ENCODE measurements around the gene SLC1A4. TPM values are rescaled to one million over a fixed set of nuclear protein-coding genes. Genes with fewer than 3 reads are reported as not detected.

Gene SLC1A4
- total RNA-seq, 1 experiment from 2014 or later: 8.7 TPM

DNA sequence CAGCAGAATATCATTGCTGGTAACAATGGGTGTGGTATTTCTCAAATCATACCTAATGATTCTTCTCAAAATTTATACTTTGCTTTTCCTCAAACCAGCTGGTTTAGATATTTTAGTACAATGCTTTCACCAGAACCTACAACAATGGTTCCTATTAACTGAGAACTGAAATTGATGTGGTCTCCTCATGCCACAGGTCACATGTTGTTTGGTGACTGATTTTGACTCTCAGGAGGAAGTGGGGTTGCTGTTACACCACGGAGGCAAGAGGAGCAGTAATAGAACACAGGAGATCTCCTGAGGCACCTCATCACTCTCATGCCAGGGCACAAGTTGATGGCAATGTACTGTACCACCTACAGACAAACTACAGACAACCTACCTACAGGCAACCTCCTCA, 64.0 kb downstream of the SLC1A4 start:
- DNase-seq (ENCODE audit: low spot score): no peak

DNA sequence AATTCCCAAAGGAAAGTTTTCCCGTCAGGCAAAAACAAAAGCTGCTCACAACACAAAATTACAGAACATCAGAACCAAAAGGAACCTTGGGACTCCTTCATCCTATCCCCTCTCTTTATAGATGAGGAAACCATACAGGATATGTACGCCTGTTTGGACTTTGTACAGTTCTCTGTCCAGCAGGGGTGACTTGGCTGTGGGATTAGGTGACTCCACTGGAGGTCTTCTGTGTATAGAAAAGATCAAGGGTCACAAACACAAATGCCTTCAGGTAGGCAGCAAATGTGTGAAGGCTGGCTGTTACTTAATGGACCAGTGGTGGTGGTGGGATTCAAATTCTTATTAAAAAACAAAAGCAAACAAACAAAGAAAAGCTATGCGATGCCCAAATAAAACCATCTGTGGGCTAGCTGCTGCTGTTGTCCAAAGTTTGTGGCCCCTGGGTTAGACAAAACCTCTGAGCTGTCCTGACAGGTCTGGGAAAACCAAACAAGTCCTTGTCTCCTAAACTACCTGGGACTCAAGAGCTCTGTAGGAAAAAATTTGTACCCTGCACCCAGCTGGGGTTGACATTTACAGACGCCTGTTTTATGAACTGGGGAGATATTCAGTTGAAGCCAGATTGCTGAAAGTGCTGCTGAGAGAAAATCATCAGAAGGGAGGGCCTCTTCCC, 65.7 kb downstream of the SLC1A4 start:
- no peak for DNase-seq (ENCODE audit: low spot score)

DNA sequence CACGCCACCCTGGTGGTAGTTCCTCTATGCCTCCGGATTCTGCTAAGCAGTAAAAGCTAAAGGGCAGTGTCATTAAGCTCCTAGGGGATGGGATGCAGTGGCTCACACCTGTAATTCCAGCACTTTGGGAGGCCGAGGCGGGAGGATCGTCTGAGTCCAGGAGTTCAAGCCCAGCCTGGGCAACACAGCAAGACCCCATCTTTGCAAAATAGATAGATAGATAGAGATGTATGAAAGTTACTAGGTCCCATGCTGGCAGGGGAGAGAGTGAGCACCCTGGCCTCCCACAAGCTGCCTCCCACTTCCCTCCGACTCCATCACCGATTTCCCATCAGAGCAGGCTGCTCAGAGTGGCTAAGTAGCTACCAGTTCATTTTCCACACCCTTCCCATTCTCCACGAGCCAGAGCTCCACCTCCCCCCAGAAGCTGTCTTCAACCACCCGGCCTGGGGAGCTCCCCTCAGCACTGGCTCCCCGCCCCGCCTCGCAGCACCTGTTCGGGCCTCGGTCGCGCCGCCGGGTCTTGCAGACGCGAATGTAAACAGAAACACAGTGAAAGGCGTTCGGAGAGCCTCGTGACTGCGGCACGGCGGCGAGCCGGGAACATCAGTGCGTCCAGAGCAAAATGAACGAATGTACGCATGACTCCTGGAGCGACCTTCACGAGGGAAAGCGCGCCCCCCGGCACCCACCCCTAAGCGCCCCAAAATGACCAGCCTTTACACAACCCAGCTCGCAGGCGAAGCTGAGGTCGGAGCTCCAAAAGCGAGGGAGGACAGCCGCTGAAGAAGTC, 66.4 kb downstream of the SLC1A4 start:
- no peak for DNase-seq (ENCODE audit: low spot score)

DNA sequence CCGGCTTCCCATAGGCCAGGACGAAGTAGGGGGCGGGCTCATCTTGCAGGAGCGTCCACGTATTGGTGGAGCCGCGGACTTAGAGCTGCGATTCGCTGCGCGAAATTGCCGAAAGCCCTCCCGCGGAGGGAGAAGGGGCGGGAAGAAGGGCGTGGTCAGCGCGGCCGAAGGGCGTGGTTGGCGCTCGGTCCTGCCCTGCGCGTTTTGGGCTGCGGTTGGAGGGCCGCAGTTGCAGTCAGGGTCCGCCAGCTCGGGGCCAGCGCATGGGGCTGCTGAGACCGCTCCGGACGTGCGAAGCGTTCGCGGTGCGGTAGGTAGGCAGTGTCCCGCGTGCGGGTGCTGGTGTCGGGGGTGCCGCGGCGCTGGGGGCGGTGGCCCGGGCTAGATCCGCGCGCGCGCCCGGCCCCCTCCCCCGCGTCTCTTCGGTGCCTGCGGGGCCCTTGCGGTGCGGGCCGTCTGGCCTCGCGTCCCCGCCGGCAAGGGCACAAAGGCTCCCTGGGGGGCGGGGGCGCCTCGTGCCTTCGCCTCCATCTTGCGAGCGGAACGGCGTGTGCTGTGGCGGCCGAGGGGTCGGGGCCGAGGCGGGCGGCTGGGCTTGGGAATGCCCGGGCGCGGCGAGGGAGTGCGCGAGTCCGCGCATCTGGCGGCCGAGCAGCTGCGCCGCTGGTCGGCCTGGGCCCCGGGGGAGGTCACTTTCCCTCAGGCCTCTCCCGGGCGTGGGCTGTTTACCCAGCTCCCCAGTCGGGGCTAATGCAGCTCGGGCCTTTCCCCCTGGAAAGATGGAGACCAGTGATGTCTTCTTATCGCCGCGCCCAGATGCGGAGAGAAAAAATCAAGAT, 67.2 kb downstream of the SLC1A4 start, which contains the start of gene CEP68:
CEP68 (plus strand) TSS at position 202 of the 839 bp plus-strand sequence. CDS start 13,029 bp downstream, outside the sequence.
- DNase-seq (ENCODE audit: low spot score): peak; percentile 95

DNA sequence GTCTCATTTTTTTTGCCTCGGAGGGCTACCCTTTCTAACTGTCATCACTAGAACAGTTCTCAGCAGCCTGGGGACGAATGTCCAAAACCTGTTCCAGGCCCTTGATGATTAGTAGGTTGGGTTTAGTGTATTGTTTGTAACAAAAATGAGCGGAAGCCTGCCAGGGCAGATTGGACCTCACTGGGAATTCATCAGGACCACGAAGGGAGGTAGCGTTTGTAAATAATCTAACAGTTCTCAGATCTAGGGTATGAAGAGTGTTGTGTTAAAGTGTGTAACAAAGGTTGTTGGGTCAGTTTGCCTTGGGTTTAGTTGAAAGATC, 67.8 kb downstream of the SLC1A4 start:
- peak; percentile 19 for DNase-seq (ENCODE audit: low spot score)

DNA sequence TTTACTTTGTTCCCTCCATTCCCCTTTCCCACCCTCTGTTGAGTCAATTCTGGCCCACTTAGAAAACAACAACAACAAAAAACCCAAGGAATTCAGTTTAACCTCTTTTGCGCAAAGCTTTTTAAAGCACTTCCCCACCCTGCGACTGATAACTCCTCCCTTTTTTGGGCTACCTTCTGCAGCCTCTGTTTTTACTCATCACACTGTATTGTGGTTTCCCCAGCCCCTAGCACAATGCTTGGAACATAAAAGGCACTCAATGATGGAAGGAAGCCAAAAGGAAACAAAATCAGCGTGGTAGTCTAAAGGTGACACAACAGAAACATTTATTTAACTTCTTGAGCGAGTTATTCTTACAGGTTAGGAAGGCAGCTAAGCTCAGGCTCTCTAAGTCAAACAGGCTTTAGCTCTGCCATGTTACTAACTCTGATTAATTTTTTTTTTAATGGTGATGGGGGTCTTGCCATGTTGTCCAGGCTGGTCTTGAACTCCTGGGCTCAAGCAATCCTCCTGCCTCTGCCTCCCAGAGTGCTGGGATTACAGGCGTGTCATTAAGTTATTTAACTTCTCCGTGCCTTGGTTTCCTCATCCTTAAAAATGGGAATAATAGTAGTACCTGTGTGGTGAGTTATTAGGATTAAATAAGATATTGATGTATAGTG, 68.3 kb downstream of the SLC1A4 start:
- peak; percentile 57 for DNase-seq (ENCODE audit: low spot score)

DNA sequence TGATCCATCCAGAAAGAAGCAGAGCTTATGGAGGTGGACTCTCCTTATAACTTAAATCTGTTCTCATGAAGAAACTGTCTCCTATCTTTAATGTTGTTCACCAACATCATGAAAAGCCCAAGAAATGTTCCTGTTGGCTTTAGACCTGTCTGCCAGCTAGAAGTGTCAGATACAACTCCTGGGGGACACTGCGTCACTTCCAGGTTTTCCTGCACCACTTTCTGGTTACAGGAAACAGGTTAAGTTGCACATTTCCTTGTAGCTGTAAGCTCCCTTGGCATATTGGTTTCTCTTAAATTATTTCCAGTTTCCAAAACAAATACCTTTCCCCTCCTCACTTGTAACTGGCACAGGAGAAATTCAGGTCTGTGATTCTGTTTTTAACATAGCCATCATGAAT, 69.9 kb downstream of the SLC1A4 start:
- no peak for DNase-seq (ENCODE audit: low spot score)

DNA sequence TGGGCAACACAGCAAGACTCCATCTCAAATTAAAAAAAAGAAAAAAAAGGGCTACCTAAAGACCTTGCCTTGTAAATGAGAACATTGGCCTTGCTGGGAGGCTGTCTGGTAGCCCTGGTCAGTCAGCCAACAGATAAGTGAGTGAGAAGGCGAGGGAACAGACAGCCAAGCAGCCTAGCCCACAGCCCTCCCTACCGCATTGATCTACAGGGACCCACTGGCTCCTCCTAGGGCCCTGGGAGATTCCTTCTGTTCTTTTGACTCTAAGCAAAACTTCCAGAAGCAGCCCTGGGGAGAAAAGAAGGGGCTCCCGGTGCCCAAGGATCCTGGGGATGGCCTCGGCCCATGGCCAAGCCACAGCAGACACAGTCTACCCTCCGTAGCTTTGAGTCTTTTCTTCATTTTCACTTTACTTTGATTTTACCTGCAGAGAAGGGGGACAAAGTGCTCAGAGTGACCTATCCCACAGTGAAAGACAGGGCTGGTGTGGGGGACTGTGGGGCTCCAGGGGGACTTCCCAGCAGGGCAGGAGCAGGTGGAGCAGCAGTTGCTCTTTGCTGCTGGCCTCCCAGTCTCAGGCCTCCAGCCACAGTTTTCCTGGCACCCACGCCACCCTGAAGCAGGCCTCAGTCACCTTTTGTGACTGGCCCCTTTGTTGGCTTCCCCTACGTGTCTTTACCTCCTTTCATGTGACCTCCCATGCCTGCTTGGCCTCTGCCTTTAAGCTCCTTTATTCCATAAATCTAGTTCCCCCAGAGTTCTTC, 72.1 kb downstream of the SLC1A4 start:
- no peak for DNase-seq (ENCODE audit: low spot score)

DNA sequence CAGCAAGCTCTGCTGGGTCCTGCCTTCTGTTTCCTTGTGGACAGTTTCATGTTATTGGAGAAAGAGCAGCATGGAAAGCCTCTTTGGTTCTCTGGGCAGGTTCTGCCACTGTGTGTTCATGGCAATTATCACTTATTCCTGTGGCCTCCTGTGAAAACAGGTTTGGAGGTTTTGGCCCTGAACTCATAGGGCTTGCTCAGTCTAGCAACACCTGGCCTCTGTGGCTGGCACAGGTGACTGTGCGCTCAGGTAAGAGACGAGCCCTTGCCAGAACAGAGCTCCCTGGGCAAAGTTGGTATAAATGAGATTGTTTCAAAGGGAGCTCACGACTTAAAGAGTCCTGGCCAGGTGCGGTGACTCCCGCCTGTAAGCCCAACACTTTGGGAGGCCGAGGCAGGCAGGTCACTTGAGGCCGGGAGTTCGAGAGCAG, 72.7 kb downstream of the SLC1A4 start:
- no peak for DNase-seq (ENCODE audit: low spot score)

DNA sequence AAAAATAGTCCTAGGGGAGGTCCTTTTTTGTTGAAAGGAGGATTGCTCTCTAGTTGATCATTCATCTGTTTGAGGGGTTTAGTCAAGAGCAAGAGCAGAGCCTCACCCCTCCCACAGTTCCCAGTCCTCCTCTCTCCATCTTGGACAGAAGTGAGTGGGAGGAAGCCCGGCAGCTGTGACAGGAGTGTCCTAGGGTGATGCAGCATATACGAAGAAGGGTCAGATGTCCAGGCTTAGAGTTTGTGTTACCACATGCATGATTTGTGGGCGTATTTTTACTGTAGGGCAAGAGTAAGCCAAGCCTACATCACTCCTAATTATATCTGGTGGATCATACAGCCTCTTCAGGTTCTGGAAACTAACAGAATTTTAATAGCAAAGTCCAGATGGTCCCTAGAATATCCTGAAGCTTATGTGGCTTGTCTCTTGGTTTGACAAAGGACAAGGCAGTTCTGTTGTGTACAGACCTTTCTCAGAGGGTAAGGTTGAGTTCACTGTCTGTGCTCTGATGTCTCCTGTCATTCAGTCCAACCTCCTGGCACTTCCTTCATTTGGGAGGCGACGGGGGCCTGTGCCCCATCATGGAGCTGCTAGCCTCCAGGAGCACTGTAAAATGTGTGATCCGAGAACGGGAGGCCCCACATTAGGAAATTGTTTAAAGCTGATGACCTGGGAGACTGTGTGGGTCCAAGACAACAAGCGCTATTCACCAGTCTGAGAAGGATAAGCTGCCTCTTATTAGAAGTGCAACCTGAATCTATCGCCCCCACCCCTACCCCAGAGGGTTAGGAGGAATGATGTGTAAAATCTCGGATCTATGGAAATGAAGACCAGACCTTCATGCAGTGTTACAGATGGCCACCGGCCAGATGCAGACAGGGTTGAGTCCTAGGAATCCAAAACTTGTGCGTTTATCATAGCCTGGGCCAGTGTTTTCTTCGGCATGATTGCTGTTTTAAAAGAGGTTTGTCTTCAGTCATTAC, 73.9 kb downstream of the SLC1A4 start:
- DNase-seq (ENCODE audit: low spot score): no peak

DNA sequence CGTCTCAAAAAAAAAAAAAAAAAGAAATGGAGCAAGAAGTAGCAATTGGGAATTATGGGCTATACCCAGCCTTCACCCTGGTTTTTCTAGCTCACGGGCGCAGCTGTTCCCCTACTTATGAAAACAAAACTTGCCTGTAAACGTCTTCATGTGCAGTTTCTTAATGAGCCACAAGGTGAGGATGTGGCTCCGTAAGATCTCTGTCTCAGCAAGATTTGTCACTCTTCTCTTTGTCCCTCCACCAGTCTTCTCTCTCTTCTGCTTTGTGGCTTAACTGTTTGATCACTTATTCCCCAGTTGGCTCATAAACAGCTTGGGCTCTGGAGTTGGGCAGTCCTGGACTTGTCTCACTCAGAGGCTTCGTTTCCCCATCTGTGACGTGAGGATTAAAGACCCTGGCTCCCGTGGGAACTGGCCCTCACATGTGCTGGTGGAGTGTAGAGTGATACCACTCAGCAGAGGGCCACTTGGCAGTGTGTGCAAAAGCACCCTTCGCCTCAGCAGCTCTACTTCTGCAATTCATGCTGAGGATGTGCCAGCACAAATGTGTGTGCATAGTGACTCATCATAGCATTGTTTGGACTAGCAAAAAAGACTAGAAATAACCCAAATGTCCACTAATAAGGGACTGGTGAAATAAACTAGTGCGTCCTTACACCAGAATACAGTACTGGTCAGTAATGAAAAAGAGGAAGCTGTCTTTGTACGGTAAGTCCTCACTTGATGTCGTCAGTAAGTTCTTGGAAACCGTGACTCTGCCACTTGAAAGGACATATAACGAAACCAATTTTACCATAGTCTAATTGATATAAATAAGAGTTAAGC, 75.7 kb downstream of the SLC1A4 start:
- DNase-seq (ENCODE audit: low spot score): peak; percentile 80

DNA sequence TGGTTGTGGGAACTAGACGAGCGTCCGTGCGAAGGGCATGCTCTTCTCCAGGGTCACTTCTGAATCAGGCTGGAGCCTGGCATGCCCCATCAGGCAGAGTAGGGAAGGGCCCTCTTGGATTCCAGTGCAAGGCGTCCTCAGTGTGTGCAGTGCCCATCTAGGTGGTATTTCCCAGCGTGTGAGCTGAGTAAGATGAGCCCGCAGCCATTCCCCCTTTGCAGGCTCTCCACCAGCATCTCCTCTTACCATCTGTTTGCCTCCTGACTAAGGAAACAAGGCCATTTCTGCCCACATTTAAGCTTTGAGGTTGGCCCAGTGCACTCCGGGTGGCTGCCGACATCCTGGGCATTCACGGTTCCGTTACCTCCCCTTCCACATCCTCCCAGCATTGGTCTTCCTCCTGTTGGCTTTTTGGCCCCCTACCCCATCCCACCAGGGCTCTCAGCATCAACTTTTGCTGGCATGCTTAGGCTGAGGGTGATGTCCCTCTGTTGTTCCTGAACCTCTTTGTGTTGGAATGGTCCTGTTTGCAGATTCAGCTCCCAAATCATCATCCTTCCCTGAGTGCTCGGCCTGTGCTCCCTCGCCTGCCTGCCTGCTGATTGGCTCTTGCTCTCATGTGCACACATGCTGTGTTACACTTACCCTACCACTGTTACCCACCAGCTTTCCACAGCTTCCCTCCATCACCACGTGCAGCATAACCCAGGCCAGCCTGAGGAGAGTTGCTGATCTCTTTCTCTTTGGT, 78.8 kb downstream of the SLC1A4 start:
- no peak for DNase-seq (ENCODE audit: low spot score)

DNA sequence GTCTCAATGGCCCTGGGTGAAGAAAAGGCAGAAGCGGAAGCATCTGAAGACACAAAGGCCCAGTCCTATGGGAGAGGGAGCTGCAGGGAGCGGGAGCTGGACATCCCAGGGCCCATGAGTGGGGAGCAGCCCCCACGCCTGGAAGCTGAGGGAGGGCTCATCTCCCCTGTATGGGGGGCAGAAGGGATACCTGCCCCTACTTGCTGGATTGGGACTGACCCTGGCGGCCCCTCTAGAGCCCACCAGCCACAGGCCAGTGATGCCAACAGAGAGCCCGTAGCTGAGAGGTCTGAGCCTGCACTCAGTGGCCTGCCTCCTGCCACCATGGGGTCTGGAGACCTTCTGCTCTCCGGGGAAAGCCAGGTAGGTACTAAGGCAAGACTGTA, 80.2 kb downstream of the SLC1A4 start:
- DNase-seq (ENCODE audit: low spot score): no peak

DNA sequence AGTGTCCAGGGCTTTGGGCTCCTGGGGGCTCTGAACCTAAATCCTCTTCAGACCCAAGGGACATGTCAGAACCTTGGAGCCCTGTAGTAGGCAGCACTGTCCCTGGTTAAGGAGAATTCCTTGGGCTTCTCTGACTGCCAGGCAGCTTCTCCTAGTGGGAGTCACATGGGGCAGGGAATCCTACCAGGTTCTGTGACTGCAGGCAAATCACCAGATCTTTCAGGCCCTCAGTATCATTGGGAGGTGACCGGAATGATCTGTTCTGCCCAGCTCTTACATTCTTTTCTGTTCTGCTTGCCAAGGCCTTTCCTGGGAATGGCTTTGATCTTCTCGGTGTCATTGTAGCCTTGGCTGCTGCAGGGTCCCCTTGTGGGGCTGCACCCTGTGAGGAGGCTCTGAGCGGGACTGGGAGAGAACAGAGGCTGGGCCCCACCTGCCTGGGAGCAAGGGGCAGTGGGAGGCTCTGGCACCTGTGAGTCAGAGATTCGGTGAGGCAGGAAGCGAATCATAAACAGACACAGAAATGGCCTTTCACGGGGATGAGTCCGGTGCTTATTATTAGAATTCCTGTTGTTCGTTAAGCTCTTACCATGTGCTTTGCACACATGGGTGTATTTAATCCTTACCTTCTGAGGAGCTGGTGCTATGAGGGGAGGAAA, 81.1 kb downstream of the SLC1A4 start:
- peak; percentile 65 for DNase-seq (ENCODE audit: low spot score)

DNA sequence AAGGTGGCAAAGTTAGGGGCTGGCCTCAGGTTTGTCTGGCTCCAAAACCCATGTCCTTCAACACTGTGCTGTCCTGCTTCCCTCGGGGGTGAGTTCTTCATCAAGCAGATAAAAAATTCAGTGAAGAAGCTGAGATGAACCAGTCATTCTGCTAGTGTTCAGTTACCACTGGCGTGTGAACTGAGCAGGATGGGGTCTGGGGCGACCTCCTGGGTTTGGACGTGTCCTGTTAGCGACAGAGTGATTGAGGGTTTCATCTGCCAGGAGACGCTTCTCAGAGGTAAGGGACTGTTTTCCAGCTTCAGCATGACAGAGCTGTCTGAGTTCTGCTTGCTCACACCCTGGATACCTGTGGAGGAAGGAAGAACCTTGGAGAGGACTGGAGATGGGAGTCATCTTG, 81.7 kb downstream of the SLC1A4 start:
- no peak for DNase-seq (ENCODE audit: low spot score)

DNA sequence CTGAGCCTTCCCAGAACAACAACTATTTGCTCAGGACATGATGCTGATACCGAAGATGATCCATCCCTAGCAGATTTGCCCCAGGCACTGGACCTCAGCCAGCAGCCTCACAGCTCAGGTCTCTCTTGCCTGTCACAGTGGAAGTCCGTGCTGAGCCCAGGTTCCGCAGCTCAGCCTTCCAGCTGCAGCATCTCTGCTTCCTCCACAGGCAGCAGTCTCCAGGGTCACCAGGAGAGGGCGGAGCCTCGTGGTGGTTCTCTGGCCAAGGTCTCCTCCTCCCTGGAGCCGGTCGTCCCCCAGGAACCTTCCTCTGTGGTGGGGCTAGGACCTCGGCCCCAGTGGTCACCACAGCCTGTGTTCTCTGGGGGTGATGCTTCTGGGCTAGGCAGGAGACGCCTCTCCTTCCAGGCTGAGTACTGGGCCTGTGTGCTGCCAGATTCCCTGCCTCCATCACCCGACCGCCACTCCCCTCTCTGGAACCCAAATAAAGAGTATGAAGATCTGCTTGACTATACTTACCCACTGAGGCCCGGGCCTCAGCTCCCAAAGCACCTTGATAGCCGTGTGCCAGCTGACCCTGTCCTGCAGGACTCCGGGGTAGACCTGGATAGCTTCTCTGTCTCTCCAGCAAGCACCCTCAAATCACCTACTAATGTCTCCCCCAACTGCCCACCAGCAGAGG, 82.4 kb downstream of the SLC1A4 start:
- DNase-seq (ENCODE audit: low spot score): no peak
